ENCODE measurements around the gene TTF2. TPM values are rescaled to one million over a fixed set of nuclear protein-coding genes. Genes with fewer than 3 reads are reported as not detected.
A peak's percentile ranks its signal among the peaks of the same experiment; 100 is the strongest.

TTF2 gene
- total and polyA plus RNA-seq, 4 experiments from 2014 or later = 5.7 to 29.5 (median 20.2) TPM

Small RNA genes within 50 kb of the gene (microRNA-seq; reads per million reads assigned to microRNA genes)
- gene MIR942 (ENCODE audit: borderline microRNAs expressed, borderline number of aligned reads, borderline replicate concordance) = 30.2 reads per million, percentile 53 among the genes with 10 or more reads in this experiment

Other genes starting within 250 kb of the TTF2 start
- gene PTGFRN, start 150.4 kb upstream of the TTF2 start, total RNA-seq = under 1 TPM; 0.44 to 0.55 TPM
- gene PTGFRN, start 150.4 kb upstream of the TTF2 start, polyA plus RNA-seq = under 1 TPM in 1 of 2 donors, not detected in 1; 0.39 TPM
- gene CD101, start 58.6 kb upstream of the TTF2 start, total RNA-seq = 1 to 10 TPM; 2.1 to 2.6 TPM
- gene CD101, start 58.6 kb upstream of the TTF2 start, polyA plus RNA-seq = 1 to 10 TPM; 5.2 to 9.1 TPM
- under 1 TPM; 0.20 to 0.25 TPM for gene TRIM45, start 61.4 kb downstream of the TTF2 start, total RNA-seq
- gene TRIM45, start 61.4 kb downstream of the TTF2 start, polyA plus RNA-seq = under 1 TPM in 1 of 2 donors, not detected in 1; 0.11 TPM
- not detected for gene VTCN1, start 150.6 kb downstream of the TTF2 start, total RNA-seq
- gene VTCN1, start 150.6 kb downstream of the TTF2 start, polyA plus RNA-seq = not detected

All from CD4-positive, alpha-beta memory T cell (primary cell).